ENCODE results near the gene TANGO6.

Gene TANGO6

GRCh38 chr16:68915589-68915988 lies 72.3 kb downstream of the TANGO6 start:
- no peak for DNase-seq

- no peak for DNase-seq
Measured at GRCh38 chr16:68917541-68917940, 74.2 kb downstream of the TANGO6 start.

DNA sequence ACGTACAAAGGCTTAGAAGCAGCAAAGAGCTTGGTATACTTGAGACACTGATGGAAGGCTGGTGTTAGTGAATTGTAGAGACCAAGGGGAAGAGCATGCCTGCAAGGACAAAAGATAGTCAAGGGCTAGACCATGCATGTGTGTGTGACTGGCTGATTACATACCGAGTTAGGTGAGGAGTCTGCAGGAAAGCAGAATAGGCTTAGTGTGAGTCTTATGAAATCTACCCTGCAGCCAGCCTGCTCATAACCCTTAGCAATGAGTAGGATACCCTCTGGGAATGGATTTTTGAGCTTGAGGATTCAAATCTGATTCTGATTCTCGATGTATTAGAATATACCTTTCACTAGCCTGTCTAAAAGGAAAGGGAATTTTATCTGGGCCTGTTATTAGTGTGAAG lies 77.0 kb downstream of the TANGO6 start:
- DNase-seq = no peak

- DNase-seq = no peak
Measured at GRCh38 chr16:68921637-68922036, 78.3 kb downstream of the TANGO6 start.

GRCh38 chr16:68923116-68923515 lies 79.8 kb downstream of the TANGO6 start:
- DNase-seq = no peak

DNA sequence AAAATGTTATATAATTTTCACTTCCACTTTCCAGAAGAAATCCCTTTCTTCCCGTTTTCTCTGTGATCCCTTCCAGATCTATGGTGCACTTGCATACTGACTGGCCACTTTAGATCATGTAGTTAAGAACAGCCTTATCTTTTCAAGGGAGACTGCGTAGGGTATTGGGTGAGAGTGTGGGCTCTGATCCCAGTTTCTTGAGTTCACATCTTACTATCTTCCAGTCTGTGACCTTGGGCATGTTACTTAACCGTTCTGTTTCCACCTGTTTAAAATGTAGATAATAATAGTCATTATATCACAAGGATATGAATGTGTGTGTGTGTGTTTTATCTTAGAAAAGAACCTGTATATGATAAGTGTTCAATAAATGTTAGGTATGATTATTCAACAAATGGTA lies 83.7 kb downstream of the TANGO6 start:
- no peak for DNase-seq

- DNase-seq = no peak
Measured at GRCh38 chr16:68931196-68931595, 87.9 kb downstream of the TANGO6 start.

GRCh38 chr16:68934402-68934801 lies 91.1 kb downstream of the TANGO6 start:
- DNase-seq = no peak

GRCh38 chr16:68935008-68935407 lies 91.7 kb downstream of the TANGO6 start:
- no peak for DNase-seq

DNA sequence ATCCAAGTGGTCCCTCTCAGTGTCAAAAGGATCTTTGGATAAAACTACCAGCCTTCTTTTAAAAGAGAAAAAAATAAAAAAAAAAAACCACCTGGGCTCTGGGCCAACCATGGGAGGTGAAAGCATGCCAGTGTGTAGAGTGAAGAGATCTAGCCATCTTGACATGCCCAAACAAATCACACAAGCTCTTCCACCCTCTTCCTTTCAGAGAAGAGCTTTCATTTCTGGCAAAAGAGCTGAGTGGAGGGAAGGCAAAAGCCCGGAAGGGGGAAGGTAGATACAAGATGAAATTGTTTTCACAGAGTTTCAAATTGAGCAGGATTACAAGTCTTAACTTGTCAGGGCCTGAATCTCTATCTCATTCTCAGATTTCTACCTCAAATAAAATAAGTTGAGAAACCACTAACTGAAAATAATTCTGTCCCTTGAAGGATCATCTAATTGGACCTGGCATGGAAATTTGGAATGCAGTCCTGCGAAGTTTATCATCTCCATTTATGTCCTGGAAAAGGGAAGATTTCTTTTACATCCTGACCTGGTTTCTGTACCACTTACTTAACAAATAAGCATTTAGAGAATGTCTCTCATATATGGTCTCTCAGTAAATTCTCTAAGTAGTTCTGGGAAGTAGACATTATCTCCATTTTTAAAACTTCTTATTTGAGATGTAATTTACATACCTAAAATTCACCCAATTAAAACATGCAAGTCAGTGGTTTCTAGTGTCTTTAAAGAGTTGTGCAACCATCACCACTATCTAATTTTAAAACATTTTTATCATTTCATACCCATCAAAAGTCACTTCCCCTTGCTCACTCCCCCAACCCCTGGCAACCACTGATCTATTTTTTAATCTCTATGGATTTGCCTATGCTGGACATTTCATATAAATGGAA lies 93.7 kb downstream of the TANGO6 start:
- no peak for DNase-seq

DNA sequence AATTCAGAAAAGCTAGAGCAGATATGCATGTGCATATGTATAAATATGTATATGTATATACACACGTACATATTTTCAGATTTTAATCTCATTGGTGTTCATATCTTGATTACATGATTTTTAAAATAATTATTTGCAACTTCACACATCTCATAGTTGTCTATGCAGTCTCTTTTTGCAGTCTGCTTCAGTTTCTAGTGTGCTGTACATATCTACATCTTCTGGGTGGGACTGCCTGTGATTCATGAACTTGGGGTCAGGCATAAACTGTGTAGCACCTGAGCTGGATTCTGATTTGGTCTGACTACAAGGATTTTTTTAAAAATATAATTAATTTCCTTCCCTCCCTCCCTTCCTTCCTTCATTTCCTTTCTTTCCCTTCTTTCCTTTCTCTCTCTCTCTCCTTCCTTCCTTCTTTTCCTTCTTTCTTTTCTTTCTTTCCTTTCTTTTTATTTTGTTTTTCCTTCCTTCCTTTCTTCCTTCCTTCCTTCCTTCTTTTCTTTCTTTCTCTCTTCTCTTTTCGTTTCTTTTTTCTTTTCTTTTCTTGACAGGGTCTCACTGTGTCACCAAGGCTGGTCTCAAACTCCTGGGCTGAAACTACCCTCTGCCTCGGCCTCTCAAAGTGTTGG lies 96.5 kb downstream of the TANGO6 start:
- no peak for DNase-seq

DNA sequence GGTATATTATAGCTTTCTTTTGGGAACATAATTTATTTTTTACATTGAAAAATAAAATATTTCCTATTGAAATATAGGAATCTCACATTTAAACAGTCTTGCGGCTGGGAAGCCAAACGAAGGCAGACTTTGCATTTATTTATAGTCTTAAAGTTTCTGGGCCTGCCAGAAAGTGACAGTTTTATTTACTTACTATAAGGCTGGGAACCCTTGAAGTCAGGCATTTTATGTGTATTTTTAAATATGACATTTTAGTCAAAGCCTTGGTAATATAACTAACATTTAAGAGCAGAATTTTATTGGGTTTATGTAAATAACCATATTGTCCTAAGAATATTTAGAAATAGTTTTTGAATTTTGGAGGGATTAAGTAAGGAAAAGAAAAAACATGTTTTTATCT lies 97.5 kb downstream of the TANGO6 start:
- DNase-seq = no peak

DNA sequence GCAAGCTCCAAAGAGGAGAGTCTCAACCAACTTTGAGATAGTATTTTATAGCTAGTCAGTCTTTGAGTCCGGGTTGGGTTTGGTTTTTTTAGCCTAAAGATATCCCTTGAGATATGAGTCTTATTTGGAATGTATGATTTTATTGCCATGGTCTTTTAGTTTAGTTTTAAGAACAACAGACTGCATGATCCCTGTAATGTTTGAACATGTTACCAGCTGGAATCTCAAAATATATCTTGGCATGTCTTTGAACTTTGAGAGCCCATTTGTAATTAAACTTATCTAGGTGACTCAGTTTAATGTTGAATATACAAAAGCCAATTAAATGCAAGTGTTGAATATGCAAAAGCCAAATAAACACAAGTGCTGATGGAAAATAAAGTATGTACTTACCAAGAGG lies 100.6 kb downstream of the TANGO6 start:
- no peak for DNase-seq

DNA sequence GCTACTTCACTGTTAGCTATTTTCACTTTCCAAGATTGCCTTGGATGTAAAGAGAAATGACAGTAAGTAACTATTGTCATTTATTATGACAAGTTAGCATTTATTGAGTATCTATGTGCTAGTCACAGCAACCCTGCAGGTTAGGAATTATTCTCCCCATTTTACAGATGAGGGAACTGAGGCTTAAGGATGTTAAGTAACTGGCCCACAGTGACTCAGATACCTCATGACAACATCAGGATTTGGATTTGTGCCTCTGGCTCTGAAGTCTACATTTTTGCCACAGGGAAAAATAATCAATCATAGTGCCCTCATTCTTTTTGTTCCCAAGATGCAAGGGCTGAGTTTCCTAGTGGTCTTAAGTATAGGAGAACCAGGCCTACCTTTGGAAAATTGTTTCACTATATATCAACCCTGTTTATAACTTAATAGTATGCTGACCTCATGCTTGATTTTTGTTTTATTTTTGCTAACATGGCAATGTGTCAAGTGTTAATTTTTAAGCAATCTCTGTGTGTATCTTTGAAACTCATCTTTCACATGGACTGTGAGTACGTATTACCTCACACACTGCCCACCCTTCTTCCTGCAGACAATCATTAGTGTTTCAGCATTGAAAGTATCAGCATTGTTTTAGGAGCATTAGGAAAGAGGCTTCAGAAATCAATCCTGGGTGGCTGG lies 105.0 kb downstream of the TANGO6 start:
- no peak for DNase-seq

DNA sequence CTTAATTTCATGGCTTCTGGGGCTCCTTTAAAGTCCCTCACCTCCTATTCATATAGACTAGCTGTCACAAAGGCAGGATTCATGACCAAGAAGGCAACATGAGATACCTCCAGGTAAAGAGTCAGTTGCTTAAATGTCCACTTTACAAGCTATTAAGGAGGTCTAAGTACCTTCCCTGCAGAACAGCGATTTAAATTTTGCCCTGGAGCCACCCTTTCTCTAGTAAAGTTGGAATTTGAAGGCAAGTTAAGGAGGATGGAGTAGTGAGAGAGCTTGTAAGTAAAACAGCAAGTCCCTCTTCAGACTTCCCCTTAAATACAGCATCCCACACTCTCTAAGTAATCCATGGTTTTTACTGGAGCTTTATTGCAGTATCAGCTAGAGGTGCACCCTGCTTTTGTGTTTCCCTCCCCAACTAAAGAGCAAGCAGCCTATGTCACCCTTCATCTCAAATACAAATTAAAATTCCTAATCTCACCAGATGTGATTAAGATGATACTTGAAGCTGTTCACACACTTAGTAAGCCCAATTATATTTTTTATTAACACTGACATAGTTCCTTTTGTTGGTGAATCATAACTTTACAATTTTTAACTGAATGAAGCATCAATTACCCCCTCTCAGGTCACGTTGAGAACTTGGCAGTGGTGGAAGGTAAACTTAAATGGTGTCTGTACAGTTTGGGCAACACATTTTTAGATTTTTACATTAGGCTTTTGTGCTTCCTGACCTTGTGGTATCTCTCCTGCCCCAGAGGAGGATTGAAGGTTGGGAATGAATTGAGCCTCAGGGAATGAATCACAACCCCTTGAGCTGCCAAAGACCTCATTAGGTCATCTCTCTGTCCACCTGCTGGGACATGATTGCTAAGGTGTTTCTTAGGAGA lies 108.9 kb downstream of the TANGO6 start:
- no peak for DNase-seq

GRCh38 chr16:68954911-68955635 lies 111.7 kb downstream of the TANGO6 start:
- DNase-seq = no peak

- DNase-seq = no peak
Measured at GRCh38 chr16:68960910-68961309, 117.6 kb downstream of the TANGO6 start.

DNA sequence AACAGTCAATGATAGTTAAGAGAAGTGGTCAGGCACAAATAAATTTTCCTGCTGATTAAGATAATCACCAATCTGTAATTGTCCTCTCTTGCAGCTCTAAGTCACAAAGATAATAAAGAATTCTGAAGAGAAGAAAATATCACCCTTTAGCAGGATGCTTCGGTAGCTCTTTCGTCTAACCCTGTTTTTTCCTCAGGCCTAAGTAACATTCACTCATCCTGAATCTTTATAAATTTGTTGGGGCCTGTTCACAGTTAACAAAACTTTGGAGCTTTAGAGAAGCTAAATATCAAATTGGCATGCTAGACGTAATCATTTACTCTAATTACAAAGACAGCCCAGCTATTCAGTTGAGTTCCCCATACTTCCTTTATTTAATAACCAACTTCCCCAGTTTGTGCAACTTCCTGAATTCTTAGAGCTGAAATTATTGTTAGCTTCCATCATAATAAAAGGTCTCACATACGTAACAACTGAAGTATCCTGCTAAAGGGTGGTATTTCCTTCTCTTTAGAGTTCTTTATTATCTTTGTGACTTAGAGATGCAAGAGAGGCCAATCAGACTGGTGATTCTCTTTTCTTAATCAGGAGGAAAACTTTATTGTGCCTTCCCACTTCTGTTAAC lies 118.6 kb downstream of the TANGO6 start:
- DNase-seq = no peak

DNA sequence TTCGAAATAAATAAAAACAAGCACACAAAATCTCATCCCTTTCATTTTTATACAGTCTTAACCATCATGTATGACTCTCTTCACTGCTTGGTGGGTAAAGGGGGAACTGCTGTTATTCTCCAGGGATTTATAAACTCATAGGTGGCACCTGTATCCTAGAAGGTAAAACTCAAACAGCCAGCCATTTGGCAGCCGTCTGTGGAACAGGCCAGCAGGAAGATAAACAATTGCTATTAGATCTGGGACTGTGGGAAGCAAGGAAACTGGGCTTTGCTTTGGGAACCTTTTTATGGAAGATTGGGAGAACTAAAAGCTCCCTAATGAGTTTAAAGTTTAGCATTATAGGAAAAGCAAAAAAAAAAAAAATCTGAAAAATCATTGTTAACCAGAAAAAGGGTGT lies 126.0 kb downstream of the TANGO6 start:
- no peak for DNase-seq

DNA sequence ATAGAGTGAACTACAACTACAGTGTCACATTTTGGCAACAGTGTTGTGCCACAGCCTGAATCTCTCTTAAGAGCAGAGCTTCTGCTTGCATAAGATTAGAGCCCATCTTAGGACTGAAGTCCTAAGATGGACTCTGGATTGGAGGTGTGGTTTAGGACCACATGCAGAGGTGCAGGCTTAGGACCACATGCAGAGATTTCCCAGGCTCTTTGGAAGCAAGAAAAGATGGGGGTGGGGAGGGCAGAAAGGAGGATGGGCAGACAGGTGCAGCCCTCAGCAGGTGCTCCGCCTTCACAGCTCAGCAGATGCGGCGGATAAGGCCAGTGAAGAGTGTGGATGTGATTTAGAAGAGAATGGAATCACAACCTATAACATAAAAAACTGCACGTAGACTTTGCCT lies 128.7 kb downstream of the TANGO6 start:
- no peak for DNase-seq

DNA sequence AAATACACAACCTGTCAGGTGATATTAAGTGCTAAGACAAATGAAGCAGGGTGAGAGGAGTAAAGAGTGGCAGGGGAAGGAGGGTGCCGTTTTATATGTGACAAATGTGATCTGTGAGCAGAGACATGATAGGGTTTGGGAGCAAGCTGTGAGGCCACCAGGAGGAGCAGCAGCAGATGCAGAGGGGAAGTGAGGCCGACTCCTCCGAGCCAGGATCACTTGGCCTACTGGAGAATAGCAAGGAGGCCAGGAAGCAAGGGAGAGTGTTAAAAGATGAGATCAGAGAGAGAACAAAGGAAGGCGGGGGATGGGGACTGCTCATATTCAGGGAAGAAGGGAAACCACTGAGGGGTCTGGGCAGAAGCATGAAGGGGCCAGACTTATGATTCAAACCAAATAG lies 129.4 kb downstream of the TANGO6 start:
- DNase-seq = no peak

Data from activated T-cell treated with anti-CD3 and anti-CD28 coated beads for 4 hours (primary cell).